Adipocyte (in vitro differentiated cells): ENCODE results near the gene SEL1L.

Source experiments
- DNase-seq: peaks from one replicate; pipeline ENCODE4 v3.0.0-alpha.2; 2015; ENCODE audit warnings: low read depth
- H3K27me3 ChIP-seq: replicated peaks from 2 replicates; pipeline ENCODE4 v1.7.0; 2013; ENCODE audit warnings: mild to moderate bottlenecking, low read length, moderate library complexity; ENCODE audit not compliant: control insufficient read depth, insufficient read depth
- H3K36me3 ChIP-seq: 2 replicates; pipeline ENCODE4 v1.7.0; 2013; ENCODE audit warnings: low read length, mild to moderate bottlenecking, moderate library complexity; ENCODE audit not compliant: control insufficient read depth, insufficient read depth, severe bottlenecking
- H3K4me1 ChIP-seq: 2 replicates; pipeline ENCODE4 v1.7.0; 2013; ENCODE audit warnings: mild to moderate bottlenecking, low read length, moderate library complexity; ENCODE audit not compliant: control insufficient read depth, insufficient read depth
- H3K4me3 ChIP-seq: 2 replicates; pipeline ENCODE4 v1.7.0; 2013; ENCODE audit warnings: mild to moderate bottlenecking, low read length, moderate library complexity
- H3K9ac ChIP-seq: 2 replicates; pipeline ENCODE4 v1.7.0; 2013; ENCODE audit warnings: mild to moderate bottlenecking, low read length, moderate library complexity
- H3K9me3 ChIP-seq: 2 replicates; pipeline ENCODE4 v1.7.0; 2013; ENCODE audit warnings: mild to moderate bottlenecking, low read length, moderate library complexity; ENCODE audit not compliant: control insufficient read depth

SEL1L gene

GRCh38 chr14:81427348-81428058, 106.2 kb downstream of the SEL1L start:
- no peak overlapping the region for H3K4me3 ChIP-seq
- no peaks in the 10 kb centered on the region for H3K27me3 ChIP-seq
- H3K9ac ChIP-seq = no peak overlapping the region
- no peaks in the 10 kb centered on the region for H3K9me3 ChIP-seq
- no peak for DNase-seq
- no peaks in the 10 kb centered on the region for H3K36me3 ChIP-seq
- peaks cover 26% of the 10 kb centered on the region for H3K4me1 ChIP-seq

DNA sequence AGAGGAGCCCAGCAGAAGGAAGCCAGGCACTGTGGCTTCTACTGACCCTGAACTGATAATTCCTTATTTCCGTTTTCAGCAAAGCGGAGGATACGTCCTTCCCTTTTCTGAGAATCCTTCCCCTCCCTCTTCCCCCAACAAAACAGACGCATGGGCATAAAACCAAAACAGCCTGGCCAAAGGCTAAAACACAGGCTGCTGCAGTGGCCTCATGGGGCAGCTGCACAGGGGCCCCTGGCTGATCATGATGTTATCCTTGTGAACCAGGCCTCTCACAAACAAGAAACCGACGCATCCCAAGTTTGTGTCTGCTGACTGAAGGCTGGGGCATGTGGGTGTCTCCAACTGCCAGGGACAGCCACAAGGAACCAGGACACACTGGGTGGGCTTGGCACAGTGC, 110.1 kb downstream of the SEL1L start:
- H3K4me3 ChIP-seq = no peak overlapping the region
- no peaks in the 10 kb centered on the region for H3K27me3 ChIP-seq
- DNase-seq = no peak
- H3K4me1 ChIP-seq = peaks cover 16% of the 10 kb centered on the region
- peak overlapping the region; percentile 32 for H3K9ac ChIP-seq
- no peaks in the 10 kb centered on the region for H3K9me3 ChIP-seq
- no peaks in the 10 kb centered on the region for H3K36me3 ChIP-seq
